Measurements from ENCODE around the gene NEURL4. TPM values are rescaled to one million over a fixed set of nuclear protein-coding genes. Genes with fewer than 3 reads are reported as not detected.

Gene NEURL4
- total RNA-seq, 1 donor from 2014 or later, result 56.7 TPM

- peak overlapping the region; percentile 64 for H3K27ac Mint-ChIP-seq
- DNase-seq (ENCODE audit: low spot score in 2 of 2, unreplicated experiment in 2 of 2), result no peak
These were observed 11.9 kb downstream of the NEURL4 start for GRCh38 chr17:7317161-7317803.

GRCh38 chr17:7315570-7316235, 13.4 kb downstream of the NEURL4 start:
- H3K36me3 Mint-ChIP-seq, result peaks cover 31% of the 10 kb centered on the region
- H3K9me3 Mint-ChIP-seq, result no peaks in the 10 kb centered on the region
- H3K4me1 Mint-ChIP-seq, result peaks cover 12% of the 10 kb centered on the region
- H3K4me3 Mint-ChIP-seq, result peak overlapping the region; percentile 82
- peak overlapping the region; percentile 94 for H3K27ac Mint-ChIP-seq
- TF ChIP-seq CTCF (IDR thresholded peaks at IDR 0.05; ENCODE audit: unreplicated experiment), result no peak
- H3K27me3 Mint-ChIP-seq (ENCODE audit: low read depth), result no peaks in the 10 kb centered on the region
- no peak for DNase-seq (ENCODE audit: low spot score in 2 of 2, unreplicated experiment in 2 of 2)

More at GRCh38 chr17:7317161-7317803, 11.9 kb downstream of the NEURL4 start:
- H3K4me3 Mint-ChIP-seq, result peak overlapping the region; percentile 53
- H3K9me3 Mint-ChIP-seq, result no peaks in the 10 kb centered on the region
- peaks cover 33% of the 10 kb centered on the region for H3K36me3 Mint-ChIP-seq
- no peak for TF ChIP-seq CTCF (IDR thresholded peaks at IDR 0.05; ENCODE audit: unreplicated experiment)
- H3K4me1 Mint-ChIP-seq, result peaks cover 10% of the 10 kb centered on the region
- H3K27me3 Mint-ChIP-seq (ENCODE audit: low read depth), result no peaks in the 10 kb centered on the region

- no peak for TF ChIP-seq CTCF (IDR thresholded peaks at IDR 0.05; ENCODE audit: unreplicated experiment)
- H3K4me1 Mint-ChIP-seq, result peaks cover 19% of the 10 kb centered on the region
- H3K27ac Mint-ChIP-seq, result peak within 1 kb of the TSS; percentile 94
- no peaks in the 10 kb centered on the region for H3K9me3 Mint-ChIP-seq
- H3K36me3 Mint-ChIP-seq, result peaks cover 38% of the 10 kb centered on the region
- DNase-seq (ENCODE audit: low spot score in 2 of 2, unreplicated experiment in 2 of 2), result peak; percentile 83 to 91
- no peaks in the 10 kb centered on the region for H3K27me3 Mint-ChIP-seq (ENCODE audit: low read depth)
- peak within 1 kb of the TSS; percentile 82 for H3K4me3 Mint-ChIP-seq
These were observed 14.2 kb downstream of the NEURL4 start, which contains the start of gene GPS2 for GRCh38 chr17:7314719-7315569. Gene GPS2, minus strand, starts transcription at chr17:7315360. Its CDS starts 308 bp downstream, at chr17:7315052.

GRCh38 chr17:7313890-7314718, 15.0 kb downstream of the NEURL4 start:
- H3K27me3 Mint-ChIP-seq (ENCODE audit: low read depth), result no peaks in the 10 kb centered on the region
- peak overlapping the region; percentile 77 for H3K4me3 Mint-ChIP-seq
- TF ChIP-seq CTCF (IDR thresholded peaks at IDR 0.05; ENCODE audit: unreplicated experiment), result no peak
- H3K9me3 Mint-ChIP-seq, result no peaks in the 10 kb centered on the region
- H3K4me1 Mint-ChIP-seq, result peaks cover 26% of the 10 kb centered on the region
- peak overlapping the region; percentile 85 for H3K27ac Mint-ChIP-seq
- peaks cover 39% of the 10 kb centered on the region for H3K36me3 Mint-ChIP-seq
- DNase-seq (ENCODE audit: low spot score in 2 of 2, unreplicated experiment in 2 of 2), result no peak
